HG03520 (cell line): ENCODE results near the gene DHX57.
A peak's percentile ranks its signal among the peaks of the same experiment; 100 is the strongest.
"Not testable (repeated sequence)": the region's sequence is repeated elsewhere in the genome, so short reads cannot be mapped to it uniquely, and the experiment has no call there.

ENCODE experiments used
- ATAC-seq: cut with Tn5 transposase; IDR thresholded peaks from one replicate; pipeline ENCODE4 v1.9.1; 2021; ENCODE audit warnings: mild to moderate bottlenecking, moderate library complexity; ENCODE audit not compliant: unreplicated experiment

The DHX57 gene

GRCh38 chr2:38873763-38874162 is 2.0 kb downstream of the DHX57 start:
- ATAC-seq, result no peak

DNA sequence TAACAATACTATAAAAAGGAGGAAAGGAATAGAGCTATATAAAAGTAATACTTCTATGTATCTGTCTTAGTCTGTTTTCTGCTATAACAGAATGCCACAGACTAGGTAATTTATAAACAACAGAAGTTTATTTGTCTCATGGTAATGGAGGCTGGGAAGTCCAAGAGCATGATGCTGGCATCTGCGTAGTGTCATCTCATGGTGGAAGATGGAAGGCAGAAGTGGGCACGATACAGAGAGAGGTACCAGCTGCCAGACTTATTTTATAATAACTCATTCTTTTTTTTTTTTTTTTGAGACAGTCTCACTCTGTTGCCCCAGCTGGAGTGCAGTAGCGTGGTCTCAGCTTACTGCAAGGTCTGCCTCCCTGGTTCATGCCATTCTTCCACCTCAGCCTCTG is 4.3 kb downstream of the DHX57 start:
- no peak for ATAC-seq

- ATAC-seq, result no peak
Observed at GRCh38 chr2:38866773-38867443, 8.8 kb downstream of the DHX57 start.

DNA sequence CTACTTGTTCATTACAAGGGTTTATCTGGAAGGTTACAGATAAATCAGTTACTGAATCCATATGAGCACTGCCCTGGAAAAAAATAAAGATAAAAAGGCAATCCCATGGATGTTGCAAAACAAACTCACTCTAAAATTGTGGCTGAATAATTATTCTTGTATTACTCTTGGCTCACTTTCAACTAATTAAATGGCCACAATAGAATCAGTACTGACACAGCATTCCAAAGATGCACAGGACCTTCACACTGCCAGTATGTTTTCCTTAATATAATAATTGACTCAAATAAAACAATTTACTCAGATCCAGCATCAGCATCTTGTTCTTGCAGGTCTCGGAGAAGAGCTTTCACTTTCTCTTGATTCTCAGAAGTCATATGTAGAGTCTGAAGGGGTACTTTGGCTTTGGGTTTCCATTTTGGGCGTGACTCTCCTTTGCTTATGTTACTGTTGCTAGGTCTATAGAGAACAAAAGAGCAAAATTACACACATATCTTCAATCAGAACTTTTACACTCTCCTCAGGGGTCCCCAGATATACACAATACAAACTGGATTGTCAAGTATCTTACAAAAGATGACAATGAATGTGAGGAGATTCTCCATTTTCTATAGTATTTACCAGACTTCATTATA is 12.6 kb downstream of the DHX57 start:
- ATAC-seq, result peak; percentile 73

DNA sequence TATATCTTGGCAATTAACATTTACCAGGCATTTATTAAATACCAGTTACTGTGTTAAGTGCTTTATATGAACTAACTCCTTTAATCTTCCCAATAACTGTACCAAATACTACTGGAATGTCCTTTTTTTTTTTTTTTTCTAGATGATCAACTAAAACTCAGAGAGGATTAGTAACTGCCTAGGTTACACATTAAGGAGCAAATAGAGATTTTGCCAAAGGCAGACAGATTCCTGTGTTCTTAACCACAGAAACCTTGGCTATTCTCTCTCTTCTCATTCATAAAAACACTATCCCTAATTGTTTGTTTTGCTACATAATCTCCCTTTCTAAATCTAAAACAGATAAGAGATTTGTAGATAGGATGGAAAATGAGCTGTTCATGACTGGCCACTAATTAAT is 13.3 kb downstream of the DHX57 start:
- ATAC-seq, result no peak

DNA sequence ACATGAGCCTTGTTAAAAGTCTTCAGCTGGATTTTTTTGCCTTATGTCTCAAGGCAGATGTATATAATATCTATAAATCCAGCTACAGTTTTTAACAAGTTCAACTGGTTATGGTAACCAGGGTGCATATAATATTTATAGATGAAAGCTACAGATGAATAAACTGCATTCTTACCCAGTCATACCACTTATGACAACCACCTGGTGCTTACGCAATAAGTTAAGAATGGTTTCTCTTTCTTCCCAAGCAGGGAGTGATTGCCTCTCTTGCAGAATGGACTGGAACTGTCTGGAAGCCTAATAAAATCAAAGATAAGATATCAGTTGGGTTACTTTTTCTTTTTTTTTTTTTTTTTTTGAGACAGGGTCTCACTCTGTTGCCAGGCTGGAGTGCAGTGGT is 19.6 kb downstream of the DHX57 start:
- ATAC-seq, result no peak

GRCh38 chr2:38850045-38850444 is 25.7 kb downstream of the DHX57 start:
- ATAC-seq, result no peak

GRCh38 chr2:38836791-38837190 is 38.9 kb downstream of the DHX57 start:
- ATAC-seq, result no peak

DNA sequence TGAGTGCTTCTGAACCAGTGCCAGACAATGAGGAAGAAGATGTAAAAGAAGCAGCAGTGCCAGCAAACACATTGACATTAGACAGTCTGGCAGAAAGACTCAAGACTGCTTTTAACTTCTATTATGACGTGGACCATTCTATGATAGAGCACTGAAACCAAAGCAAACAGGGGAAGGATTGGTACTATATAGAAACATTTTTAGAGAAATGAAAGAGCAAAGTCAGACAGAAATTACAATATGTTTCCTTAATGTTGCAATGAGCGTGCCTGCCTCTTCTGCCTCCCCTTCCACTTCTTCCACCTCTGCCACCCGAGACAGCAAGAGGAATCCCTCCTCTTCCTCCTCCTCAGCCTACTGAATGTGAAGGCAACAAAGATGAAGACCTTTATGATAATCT is 39.7 kb downstream of the DHX57 start:
- peak; percentile 89 for ATAC-seq

DNA sequence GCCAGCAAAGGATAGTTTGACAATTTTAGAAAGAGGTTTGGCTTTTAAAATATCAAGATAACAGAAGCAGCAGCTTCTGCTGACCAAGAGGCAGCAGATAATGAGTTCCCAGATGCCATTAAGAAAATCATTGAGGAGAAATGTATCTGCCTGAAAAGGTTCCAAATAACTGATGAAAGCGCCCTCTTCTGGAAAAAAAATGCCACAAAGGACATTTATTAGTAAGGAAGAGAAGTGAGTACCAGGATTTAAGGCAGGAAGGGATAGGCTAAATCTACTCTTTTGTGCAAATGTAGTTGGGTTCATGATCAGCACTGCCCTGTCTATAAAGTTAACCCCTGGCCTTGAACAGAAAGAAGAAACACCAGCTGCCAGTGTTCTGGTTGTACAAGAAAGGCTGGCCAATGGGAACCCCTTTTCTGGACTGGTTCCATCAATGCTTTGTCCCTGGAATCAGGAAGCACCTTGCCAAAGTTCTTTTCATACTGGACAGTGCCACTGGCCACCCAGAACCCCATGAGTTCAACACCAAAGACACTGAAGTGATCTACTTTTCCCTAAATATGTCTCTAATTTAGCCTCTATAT is 40.6 kb downstream of the DHX57 start:
- ATAC-seq, result no peak

DNA sequence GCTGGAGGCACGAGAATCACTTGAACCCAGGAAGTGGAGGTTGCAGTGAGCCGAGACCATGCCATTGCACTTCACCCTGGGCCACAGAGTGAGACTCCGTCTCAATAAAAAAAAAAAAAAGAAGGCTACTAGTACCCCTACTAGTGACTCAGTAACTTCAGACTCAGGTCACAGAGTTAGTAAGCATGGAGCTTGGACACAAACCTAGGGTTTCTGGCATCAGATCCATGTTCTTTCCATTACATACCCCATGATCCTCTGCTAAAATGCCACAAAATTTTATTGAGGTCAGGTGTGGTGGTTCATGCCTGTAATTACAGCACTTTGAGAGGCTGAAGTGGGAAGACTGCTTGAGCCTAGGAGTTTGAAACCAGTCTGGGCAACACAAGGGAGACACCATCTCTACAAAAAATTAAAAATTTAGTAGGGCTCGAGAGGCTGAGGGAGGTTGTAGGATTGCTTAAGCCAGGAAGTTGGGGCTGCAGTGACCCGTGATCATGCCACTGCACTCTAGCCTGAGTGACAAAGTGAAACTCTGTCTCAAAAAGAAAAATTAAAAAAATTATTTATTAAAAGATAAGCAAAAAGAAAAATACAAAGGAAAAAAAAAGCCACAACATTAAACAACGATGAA is 45.1 kb downstream of the DHX57 start:
- no peak for ATAC-seq

- no peak for ATAC-seq
Observed at GRCh38 chr2:38829971-38830370, 45.8 kb downstream of the DHX57 start.

DNA sequence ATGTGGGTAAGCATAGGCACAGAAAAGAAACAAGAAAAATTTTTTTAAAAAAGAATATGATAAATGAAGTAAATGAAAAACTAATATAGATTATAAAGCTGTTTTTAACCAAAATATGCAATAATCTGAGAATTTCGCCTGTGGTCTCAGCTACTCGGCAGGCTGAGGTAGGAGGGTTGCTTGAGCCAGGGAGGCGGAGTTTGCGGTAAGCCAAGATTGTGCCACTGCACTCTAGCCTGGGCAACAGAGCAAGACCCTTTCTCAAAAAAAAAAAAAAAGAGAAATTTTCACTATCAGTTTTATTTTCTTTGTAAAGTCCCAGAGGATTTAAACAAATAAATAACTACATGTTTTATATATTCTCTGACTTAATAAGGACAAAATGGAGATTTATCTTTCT is 47.3 kb downstream of the DHX57 start:
- ATAC-seq, result no peak

DNA sequence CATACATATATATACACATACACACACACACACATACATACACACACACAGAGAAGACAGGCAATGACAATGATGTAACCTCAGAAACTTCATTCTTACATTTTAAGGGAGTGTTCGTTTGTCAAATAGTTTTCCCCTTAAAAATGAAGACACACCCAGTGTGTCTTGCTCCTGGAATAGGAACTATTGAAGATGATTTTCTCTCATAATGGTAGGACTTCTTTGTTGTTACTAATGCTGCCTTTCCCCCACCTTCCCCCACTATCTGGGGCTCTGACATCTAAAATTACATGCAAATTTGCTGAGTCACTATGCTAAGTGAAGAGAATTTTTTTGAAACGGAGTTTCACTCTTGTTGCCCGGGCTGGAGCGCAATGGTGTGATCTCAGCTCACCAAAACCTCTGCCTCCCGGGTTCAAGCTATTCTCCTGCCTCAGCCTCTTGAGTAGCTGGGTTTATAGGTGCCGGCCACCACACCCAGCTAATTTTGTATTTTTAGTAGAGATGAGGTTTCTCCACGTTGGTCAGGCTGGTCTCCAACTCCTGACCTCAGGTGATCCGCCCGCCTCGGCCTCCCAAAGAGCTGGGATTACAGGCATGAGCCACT is 48.1 kb downstream of the DHX57 start:
- not testable (repeated sequence) for ATAC-seq

- no peak for ATAC-seq
Observed at GRCh38 chr2:38825956-38826355, 49.8 kb downstream of the DHX57 start.

DNA sequence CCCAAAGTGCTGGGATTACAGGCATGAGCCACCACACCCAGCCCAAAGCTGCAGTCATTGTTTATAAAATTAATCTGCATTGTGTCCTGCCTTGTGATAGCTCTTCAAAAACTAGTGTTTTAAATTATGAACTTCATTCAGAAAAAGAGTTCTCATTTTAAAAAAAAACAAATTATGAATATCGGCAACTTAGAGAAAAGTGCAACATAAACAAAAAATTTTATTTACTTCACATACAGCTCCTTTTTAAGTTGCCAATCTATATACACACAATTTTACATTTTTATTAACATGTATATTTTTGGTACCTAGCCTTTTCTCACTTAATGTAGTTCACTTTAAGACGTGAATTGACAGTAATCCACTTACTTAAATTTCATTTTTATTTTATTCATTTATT is 50.8 kb downstream of the DHX57 start:
- no peak for ATAC-seq

- ATAC-seq, result no peak
Observed at GRCh38 chr2:38823386-38823785, 52.3 kb downstream of the DHX57 start.

DNA sequence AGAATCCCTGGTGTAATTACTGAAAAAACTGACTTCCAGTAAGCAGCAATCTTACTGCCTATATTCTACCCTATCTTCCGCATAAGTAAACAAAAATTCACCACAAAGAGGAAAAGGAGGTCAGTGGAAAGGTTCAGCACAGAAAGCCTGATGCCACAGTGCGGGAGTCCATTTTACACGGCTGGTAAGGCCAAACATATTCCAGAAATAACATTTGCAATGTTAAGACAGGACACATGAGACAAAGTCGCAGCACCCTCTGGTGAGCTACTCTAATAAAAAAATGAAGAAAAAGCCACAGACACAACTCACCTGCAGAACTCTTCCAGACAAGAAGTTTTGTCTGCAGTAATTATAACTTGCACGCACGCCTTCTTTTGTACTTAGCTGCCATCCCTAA is 57.2 kb downstream of the DHX57 start:
- no peak for ATAC-seq

GRCh38 chr2:38815936-38816335 is 59.8 kb downstream of the DHX57 start:
- no peak for ATAC-seq

- ATAC-seq, result no peak
Observed at GRCh38 chr2:38810488-38810887, 65.2 kb downstream of the DHX57 start.

- ATAC-seq, result no peak
Observed at GRCh38 chr2:38808677-38809076, 67.1 kb downstream of the DHX57 start.

- ATAC-seq, result no peak
Observed at GRCh38 chr2:38806733-38807059, 69.0 kb downstream of the DHX57 start.
